NCI-H1417 (cell line): Measurements from ENCODE around the gene TTLL10.
"Not testable (repeated sequence)": the region's sequence is repeated elsewhere in the genome, so short reads cannot be mapped to it uniquely, and the experiment has no call there.

Experiments
- DNase-seq, 3 experiments: peaks; one replicate each; lab custom pipeline; 2025; lab: John Stamatoyannopoulos, UW

TTLL10 gene

GRCh38 chr1:1189111-1189510 is 15.4 kb downstream of the TTLL10 start:
- DNase-seq, result no peak

GRCh38 chr1:1191734-1192133 is 18.1 kb downstream of the TTLL10 start:
- DNase-seq, result no peak

- DNase-seq, result no peak
Measured at GRCh38 chr1:1194723-1195122, 21.0 kb downstream of the TTLL10 start.

- DNase-seq, result not testable (repeated sequence)
Measured at GRCh38 chr1:1195726-1196125, 22.0 kb downstream of the TTLL10 start.

GRCh38 chr1:1196431-1197187 is 22.9 kb downstream of the TTLL10 start:
- no peak for DNase-seq

- no peak for DNase-seq
Measured at GRCh38 chr1:1197188-1197500, 23.5 kb downstream of the TTLL10 start.

GRCh38 chr1:1197551-1198422 is 24.1 kb downstream of the TTLL10 start:
- no peak for DNase-seq

- no peak for DNase-seq
Measured at GRCh38 chr1:1198423-1199140, 24.9 kb downstream of the TTLL10 start.

- no peak for DNase-seq
Measured at GRCh38 chr1:1199141-1199960, 25.7 kb downstream of the TTLL10 start.

- DNase-seq, result no peak
Measured at GRCh38 chr1:1199961-1200875, 26.5 kb downstream of the TTLL10 start.

GRCh38 chr1:1200876-1201810 is 27.5 kb downstream of the TTLL10 start:
- peak in 2 of 3 experiments; percentile 32 to 40 for DNase-seq

- peak; percentile 20 to 31 (median 22) for DNase-seq
Measured at GRCh38 chr1:1202831-1203560, 29.3 kb downstream of the TTLL10 start.

GRCh38 chr1:1203561-1204424 is 30.1 kb downstream of the TTLL10 start:
- no peak for DNase-seq

GRCh38 chr1:1204425-1204920 is 30.8 kb downstream of the TTLL10 start:
- DNase-seq, result no peak

GRCh38 chr1:1204998-1205768 is 31.5 kb downstream of the TTLL10 start:
- DNase-seq, result no peak

- DNase-seq, result no peak
Measured at GRCh38 chr1:1205769-1206375, 32.2 kb downstream of the TTLL10 start.
